Measurements from ENCODE around the gene ZNF592. TPM values are rescaled to one million over a fixed set of nuclear protein-coding genes. Genes with fewer than 3 reads are reported as not detected.

ZNF592 gene
- total RNA-seq, 1 donor from 2014 or later: 31.5 TPM

- no peaks in the 10 kb centered on the region for H3K27me3 Mint-ChIP-seq (ENCODE audit: low read depth)
- H3K36me3 Mint-ChIP-seq (ENCODE audit: low read depth): peaks cover 5% of the 10 kb centered on the region
- TF ChIP-seq CTCF (IDR thresholded peaks at IDR 0.05): no peak
- H3K4me3 Mint-ChIP-seq (ENCODE audit: unreplicated experiment): no peak overlapping the region
- peaks cover 12% of the 10 kb centered on the region for H3K4me1 Mint-ChIP-seq (ENCODE audit: low read depth)
- no peaks in the 10 kb centered on the region for H3K9me3 Mint-ChIP-seq (ENCODE audit: low read depth)
- no peak for DNase-seq (ENCODE audit: low spot score)
- no peak overlapping the region for H3K27ac Mint-ChIP-seq (ENCODE audit: unreplicated experiment)
These were observed 76.0 kb downstream of the ZNF592 start for GRCh38 chr15:84824260-84825007.

- TF ChIP-seq CTCF (IDR thresholded peaks at IDR 0.05): peak; percentile 59
- H3K27me3 Mint-ChIP-seq (ENCODE audit: low read depth): no peaks in the 10 kb centered on the region
- no peak for DNase-seq (ENCODE audit: low spot score)
- H3K4me1 Mint-ChIP-seq (ENCODE audit: low read depth): peaks cover 8% of the 10 kb centered on the region
- no peak overlapping the region for H3K27ac Mint-ChIP-seq (ENCODE audit: unreplicated experiment)
- H3K9me3 Mint-ChIP-seq (ENCODE audit: low read depth): no peaks in the 10 kb centered on the region
- H3K36me3 Mint-ChIP-seq (ENCODE audit: low read depth): peaks cover 7% of the 10 kb centered on the region
- H3K4me3 Mint-ChIP-seq (ENCODE audit: unreplicated experiment): no peak overlapping the region
These were observed 78.0 kb downstream of the ZNF592 start for GRCh38 chr15:84826369-84826823.

GRCh38 chr15:84827246-84827645, 78.9 kb downstream of the ZNF592 start:
- no peak overlapping the region for H3K27ac Mint-ChIP-seq (ENCODE audit: unreplicated experiment)

GRCh38 chr15:84828086-84828908, 79.9 kb downstream of the ZNF592 start:
- H3K27me3 Mint-ChIP-seq (ENCODE audit: low read depth): no peaks in the 10 kb centered on the region

More at GRCh38 chr15:84827246-84827645, 78.9 kb downstream of the ZNF592 start:
- H3K9me3 Mint-ChIP-seq (ENCODE audit: low read depth): no peaks in the 10 kb centered on the region
- H3K27me3 Mint-ChIP-seq (ENCODE audit: low read depth): no peaks in the 10 kb centered on the region
- peaks cover 3% of the 10 kb centered on the region for H3K36me3 Mint-ChIP-seq (ENCODE audit: low read depth)
- H3K4me1 Mint-ChIP-seq (ENCODE audit: low read depth): peaks cover 8% of the 10 kb centered on the region
- TF ChIP-seq CTCF (IDR thresholded peaks at IDR 0.05): no peak
- H3K4me3 Mint-ChIP-seq (ENCODE audit: unreplicated experiment): no peak overlapping the region
- no peak for DNase-seq (ENCODE audit: low spot score)

More at GRCh38 chr15:84828086-84828908, 79.9 kb downstream of the ZNF592 start:
- no peak for DNase-seq (ENCODE audit: low spot score)
- no peak for TF ChIP-seq CTCF (IDR thresholded peaks at IDR 0.05)
- peaks cover 8% of the 10 kb centered on the region for H3K4me1 Mint-ChIP-seq (ENCODE audit: low read depth)
- H3K9me3 Mint-ChIP-seq (ENCODE audit: low read depth): no peaks in the 10 kb centered on the region
- H3K4me3 Mint-ChIP-seq (ENCODE audit: unreplicated experiment): no peak overlapping the region
- H3K36me3 Mint-ChIP-seq (ENCODE audit: low read depth): peaks cover 9% of the 10 kb centered on the region
- H3K27ac Mint-ChIP-seq (ENCODE audit: unreplicated experiment): no peak overlapping the region

All from chondrocyte (in vitro differentiated cells).